Measurements from ENCODE around the gene ANKDD1A.

- TF ChIP-seq CTCF (IDR thresholded peaks at IDR 0.05), result no peak
- no peak for TF ChIP-seq POLR2A (IDR thresholded peaks at IDR 0.05)
Observed at GRCh38 chr15:64869501-64869900, 42.2 kb upstream of the ANKDD1A start.

Measured in lower leg skin (tissue), 3 donors.